Loucy (cell line): ENCODE data around the gene PLD5.
"Not testable (repeated sequence)": the region's sequence is repeated elsewhere in the genome, so short reads cannot be mapped to it uniquely, and the experiment has no call there.

Source experiments
- H2AFZ ChIP-seq: fragments of 200-600 bp; sonication (generic); 2 replicates; pipeline ENCODE4 v1.6.0; 2016; ENCODE audit warnings: antibody characterized with exemption, mild to moderate bottlenecking, low read length, moderate library complexity
- H3F3A ChIP-seq: fragments of 200-600 bp; 2 replicates; pipeline ENCODE4 v1.6.0; 2016; ENCODE audit warnings: antibody characterized with exemption, low read depth, mild to moderate bottlenecking
- H3K27me3 ChIP-seq: fragments of 200-600 bp; sonication (generic); 2 replicates; pipeline ENCODE4 v1.6.1; 2014; ENCODE audit warnings: low read length, mild to moderate bottlenecking; ENCODE audit not compliant: insufficient read depth, poor library complexity, severe bottlenecking
- H3K36me3 ChIP-seq: fragments of 200-600 bp; sonication (generic); 2 replicates; pipeline ENCODE4 v1.6.1; 2016; ENCODE audit warnings: low read length; ENCODE audit not compliant: insufficient read depth
- H3K4me1 ChIP-seq: fragments of 200-600 bp; sonication (generic); 2 replicates; pipeline ENCODE4 v1.5.1; 2014; ENCODE audit warnings: low read length, mild to moderate bottlenecking; ENCODE audit not compliant: insufficient read depth, poor library complexity, severe bottlenecking
- H3K4me2 ChIP-seq: fragments of 200-600 bp; sonication (generic); 2 replicates; pipeline ENCODE4 v1.6.0; 2014; ENCODE audit warnings: antibody characterized with exemption, low read length, low read depth, mild to moderate bottlenecking; ENCODE audit not compliant: poor library complexity, severe bottlenecking
- H3K4me3 ChIP-seq: fragments of 200-600 bp; sonication (generic); 2 replicates; pipeline ENCODE4 v1.5.1; 2014; ENCODE audit warnings: low read length, mild to moderate bottlenecking, mixed read lengths; ENCODE audit not compliant: poor library complexity, severe bottlenecking
- H3K79me2 ChIP-seq: fragments of 200-600 bp; sonication (generic); 2 replicates; pipeline ENCODE4 v1.6.1; 2014; ENCODE audit warnings: low read length; ENCODE audit not compliant: insufficient read depth
- H3K9ac ChIP-seq: fragments of 200-600 bp; sonication (generic); 2 replicates; pipeline ENCODE4 v1.6.0; 2014; ENCODE audit warnings: mild to moderate bottlenecking, low read depth, low read length, moderate library complexity; ENCODE audit not compliant: poor library complexity, severe bottlenecking
- H3K9me2 ChIP-seq: fragments of 200-600 bp; sonication (generic); replicated peaks from 2 replicates; pipeline ENCODE4 v1.6.1; 2016; ENCODE audit warnings: low read depth, low read length, mixed read lengths
- H3K9me3 ChIP-seq: fragments of 200-600 bp; sonication (generic); 2 replicates; pipeline ENCODE4 v1.6.1; 2014; ENCODE audit warnings: mild to moderate bottlenecking, antibody characterized with exemption, low read length, low read depth; ENCODE audit not compliant: insufficient read depth
- H4K20me1 ChIP-seq: fragments of 200-600 bp; sonication (generic); 2 replicates; pipeline ENCODE4 v1.6.0; 2014; ENCODE audit warnings: antibody characterized with exemption, low read length, mild to moderate bottlenecking; ENCODE audit not compliant: insufficient read depth, poor library complexity, severe bottlenecking
- EZH2phosphoT487 ChIP-seq: fragments of 200-600 bp; IDR thresholded peaks from 2 replicates; pipeline ENCODE4 v1.6.1; 2018; ENCODE audit warnings: antibody characterized with exemption, mild to moderate bottlenecking, moderate library complexity, borderline replicate concordance
- TF ChIP-seq, protein P1 (sequence below): fragments of 200-600 bp; sonication (generic); conservative IDR thresholded peaks from 2 replicates; pipeline ENCODE4 v1.5.1; 2014; ENCODE audit warnings: mild to moderate bottlenecking, antibody characterized with exemption, low read length

PLD5 gene

GRCh38 chr1:242062271-242062670 lies 462.2 kb downstream of the PLD5 start:
- TF ChIP-seq, protein P1, sequence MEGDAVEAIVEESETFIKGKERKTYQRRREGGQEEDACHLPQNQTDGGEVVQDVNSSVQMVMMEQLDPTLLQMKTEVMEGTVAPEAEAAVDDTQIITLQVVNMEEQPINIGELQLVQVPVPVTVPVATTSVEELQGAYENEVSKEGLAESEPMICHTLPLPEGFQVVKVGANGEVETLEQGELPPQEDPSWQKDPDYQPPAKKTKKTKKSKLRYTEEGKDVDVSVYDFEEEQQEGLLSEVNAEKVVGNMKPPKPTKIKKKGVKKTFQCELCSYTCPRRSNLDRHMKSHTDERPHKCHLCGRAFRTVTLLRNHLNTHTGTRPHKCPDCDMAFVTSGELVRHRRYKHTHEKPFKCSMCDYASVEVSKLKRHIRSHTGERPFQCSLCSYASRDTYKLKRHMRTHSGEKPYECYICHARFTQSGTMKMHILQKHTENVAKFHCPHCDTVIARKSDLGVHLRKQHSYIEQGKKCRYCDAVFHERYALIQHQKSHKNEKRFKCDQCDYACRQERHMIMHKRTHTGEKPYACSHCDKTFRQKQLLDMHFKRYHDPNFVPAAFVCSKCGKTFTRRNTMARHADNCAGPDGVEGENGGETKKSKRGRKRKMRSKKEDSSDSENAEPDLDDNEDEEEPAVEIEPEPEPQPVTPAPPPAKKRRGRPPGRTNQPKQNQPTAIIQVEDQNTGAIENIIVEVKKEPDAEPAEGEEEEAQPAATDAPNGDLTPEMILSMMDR: no peak
- Histone ChIP-seq H3K36me3 (no peaks in the 10 kb centered on the region), H3K27me3 (no peaks in the 10 kb centered on the region), H3K79me2 (no peaks in the 10 kb centered on the region), H2AFZ (no peak overlapping the region), H3K4me2 (no peak overlapping the region), H3K9me2 (no peaks in the 10 kb centered on the region), H4K20me1 (no peaks in the 10 kb centered on the region), H3K9me3 (no peaks in the 10 kb centered on the region; the same call in 1 of the 2 replicates), H3K9ac (no peak overlapping the region), H3F3A (no peaks in the 10 kb centered on the region), H3K4me1 (no peaks in the 10 kb centered on the region), H3K4me3 (no peak overlapping the region)

DNA sequence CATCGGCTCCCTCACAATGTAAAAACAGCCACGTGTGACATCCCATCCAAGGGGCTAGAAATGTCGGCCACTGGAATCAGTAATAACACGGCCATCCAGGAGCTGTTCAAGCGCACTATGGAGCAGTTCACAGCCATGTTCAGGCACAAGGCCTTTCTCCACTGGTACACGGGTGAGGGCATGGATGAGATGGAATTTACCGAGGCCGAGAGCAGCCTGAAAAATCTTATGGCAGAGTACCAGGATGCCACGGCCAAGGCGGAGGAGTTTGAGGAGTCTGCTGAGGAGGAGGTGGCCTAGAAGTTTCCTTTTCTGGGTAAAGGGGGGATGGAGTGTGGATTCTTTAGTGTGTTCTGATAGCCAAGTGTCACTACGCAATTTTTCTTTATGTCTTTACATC lies 464.5 kb downstream of the PLD5 start:
- H3K36me3 ChIP-seq: no peaks in the 10 kb centered on the region
- TF ChIP-seq, protein P1: no peak
- no peak for TF ChIP-seq EZH2phosphoT487
- H2AFZ ChIP-seq: no peak overlapping the region
- no peaks in the 10 kb centered on the region for H3K27me3 ChIP-seq
- no peaks in the 10 kb centered on the region for H3K79me2 ChIP-seq
- no peaks in the 10 kb centered on the region for H4K20me1 ChIP-seq
- H3K4me1 ChIP-seq: no peaks in the 10 kb centered on the region
- H3K9ac ChIP-seq: no peak overlapping the region
- no peak overlapping the region for H3K4me3 ChIP-seq
- H3F3A ChIP-seq: no peaks in the 10 kb centered on the region
- no peaks in the 10 kb centered on the region; the same call in 1 of the 2 replicates for H3K9me3 ChIP-seq
- H3K4me2 ChIP-seq: no peak overlapping the region
- no peaks in the 10 kb centered on the region for H3K9me2 ChIP-seq

DNA sequence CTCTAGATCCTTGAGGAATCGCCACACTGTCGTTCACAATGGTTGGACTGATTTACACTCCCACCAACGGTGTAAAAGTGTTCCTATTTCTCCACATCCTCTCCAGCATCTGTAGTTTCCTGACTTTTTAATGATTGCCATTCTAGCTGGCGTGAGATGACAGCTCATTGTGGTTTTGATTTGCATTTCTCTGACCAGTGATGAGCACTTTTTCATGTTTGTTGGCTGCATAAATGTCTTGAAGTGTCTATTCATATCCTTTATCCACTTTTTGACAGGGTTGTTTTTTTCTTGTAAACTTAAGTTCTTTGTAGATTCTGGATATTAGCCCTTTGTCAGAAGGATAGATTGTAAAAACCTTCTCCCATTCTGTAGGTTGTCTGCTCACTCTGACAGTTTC lies 465.9 kb downstream of the PLD5 start:
- H3K79me2 ChIP-seq, H3K9me3 ChIP-seq, H3K9me2 ChIP-seq, H3K27me3 ChIP-seq, H3K9ac ChIP-seq, H3K4me1 ChIP-seq, H3K4me3 ChIP-seq, H4K20me1 ChIP-seq, H3F3A ChIP-seq, H2AFZ ChIP-seq, H3K36me3 ChIP-seq, H3K4me2 ChIP-seq: not testable (repeated sequence)

DNA sequence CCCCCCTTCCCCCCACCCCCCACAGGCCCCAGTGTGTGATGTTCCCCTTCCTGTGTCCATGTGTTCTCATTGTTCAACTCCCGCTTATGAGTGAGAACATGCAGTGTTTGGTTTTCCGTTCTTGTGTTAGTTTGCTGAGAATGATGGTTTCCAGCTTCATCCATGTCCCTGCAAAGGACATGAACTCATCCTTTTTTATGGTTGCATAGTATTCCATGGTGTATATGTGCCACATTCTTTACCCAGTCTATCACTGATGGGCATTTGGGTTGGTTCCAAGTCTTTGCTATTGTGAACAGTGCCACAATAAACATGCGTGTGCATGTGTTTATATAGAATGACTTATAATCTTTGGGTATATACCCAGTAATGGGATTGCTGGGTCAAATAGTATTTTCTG lies 466.3 kb downstream of the PLD5 start:
- H3K79me2 ChIP-seq, H3K4me1 ChIP-seq, H3K27me3 ChIP-seq, H2AFZ ChIP-seq, H3K4me3 ChIP-seq, H3K9ac ChIP-seq, H3F3A ChIP-seq, H3K4me2 ChIP-seq, H3K9me3 ChIP-seq, H3K36me3 ChIP-seq, H3K9me2 ChIP-seq, H4K20me1 ChIP-seq: not testable (repeated sequence)
